Muscle of back (tissue), 10 donors: ENCODE results near the gene CST3. TPM values are rescaled to one million over a fixed set of nuclear protein-coding genes. Genes with fewer than 3 reads are reported as not detected.

Experiments used
- polyA plus RNA-seq, 10 donors: library from polyadenylated mRNA; unstranded; fragments of 120-200 nt; gene quantifications; one replicate each; pipeline ENCODE4 v1.2.1, GENCODE V29; 2013; ENCODE audit not compliant: insufficient read length in 10 of 10

Gene CST3
- polyA plus RNA-seq, 10 donors = 80.6 to 155 (median 110) TPM

Other genes starting within 250 kb of the CST3 start
- gene NAPB, start 216.5 kb downstream of the CST3 start, polyA plus RNA-seq = 10 to 100 TPM in 2 of 10 donors, 1 to 10 TPM in 8; 5.0 to 12.9 (median 7.6) TPM
- gene CSTL1, start 198.3 kb downstream of the CST3 start, polyA plus RNA-seq = not detected
- not detected for gene CST11, start 185.1 kb downstream of the CST3 start, polyA plus RNA-seq
- not detected for gene CST8, start 146.8 kb downstream of the CST3 start, polyA plus RNA-seq
- gene CST9L, start 69.5 kb downstream of the CST3 start, polyA plus RNA-seq = not detected
- not detected for gene CST9, start 32.0 kb downstream of the CST3 start, polyA plus RNA-seq
- gene CST4, start 51.1 kb upstream of the CST3 start, polyA plus RNA-seq = not detected
- gene CST1, start 113.0 kb upstream of the CST3 start, polyA plus RNA-seq = not detected
- gene CST2, start 188.8 kb upstream of the CST3 start, polyA plus RNA-seq = under 1 TPM in 1 of 10 donors, not detected in 9; 0.17 TPM
- not detected for gene CST5, start 241.8 kb upstream of the CST3 start, polyA plus RNA-seq